GM13976 (cell line): ENCODE data around the gene LDOC1.

Experiments
- DNase-seq: peaks from one replicate; pipeline ENCODE4 v3.0.0; 2012; ENCODE audit warnings: low spot score
- CTCF ChIP-seq: IDR thresholded peaks from 2 replicates; pipeline ENCODE4 v1.5.1; 2012; ENCODE audit warnings: borderline replicate concordance, mild to moderate bottlenecking; ENCODE audit not compliant: insufficient read depth; ENCODE audit errors: extremely low read depth, missing control alignments, control extremely low read depth
- in situ Hi-C: fragments of 300-500 bp; cut with MboI; formaldehyde crosslinking; loops from one replicate; pipeline ENCODE4 v1.12.0; 2022; ENCODE audit warnings: low sequenced_read_pairs, mixed read lengths, inconsistent platforms; ENCODE audit not compliant: unreplicated experiment

The LDOC1 gene

GRCh38 chrX:141133272-141133671 is 43.7 kb downstream of the LDOC1 start:
- in situ Hi-C loops, result no loop called here
- no peak for TF ChIP-seq CTCF
- no peak for DNase-seq

GRCh38 chrX:141127146-141127545 is 49.8 kb downstream of the LDOC1 start:
- no peak for TF ChIP-seq CTCF
- no peak for DNase-seq
- in situ Hi-C loops, result no loop called here
